ENCODE measurements around the gene ID3.

ID3 gene

DNA sequence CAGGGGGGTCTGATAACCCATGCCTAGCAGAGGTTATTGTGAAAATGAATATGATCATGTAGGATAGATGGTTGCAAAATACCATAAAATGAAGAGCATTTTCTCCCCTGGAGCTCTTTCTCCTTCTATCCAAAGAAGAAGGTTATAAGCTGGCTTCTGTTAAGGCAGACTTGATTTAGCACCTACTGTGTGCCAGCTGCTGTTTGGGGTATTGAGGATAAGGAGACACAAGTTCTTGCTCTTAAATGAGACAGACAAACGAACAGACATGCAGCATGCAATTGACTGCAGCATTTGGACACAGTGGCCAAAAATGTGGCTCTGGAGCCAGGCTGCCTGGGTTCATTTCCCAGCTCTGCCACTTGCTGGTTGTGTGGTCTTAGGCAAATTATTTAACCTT, 39.8 kb upstream of the ID3 start:
- CTCF ChIA-PET, result interaction anchor here (0.5 to 2.3 kb wide), 6 partner anchors 9 to 161 kb away, joined by 3 to 21 read pairs (median 4); no protein-coding TSS in a partner anchor
- TF ChIP-seq, protein P1, sequence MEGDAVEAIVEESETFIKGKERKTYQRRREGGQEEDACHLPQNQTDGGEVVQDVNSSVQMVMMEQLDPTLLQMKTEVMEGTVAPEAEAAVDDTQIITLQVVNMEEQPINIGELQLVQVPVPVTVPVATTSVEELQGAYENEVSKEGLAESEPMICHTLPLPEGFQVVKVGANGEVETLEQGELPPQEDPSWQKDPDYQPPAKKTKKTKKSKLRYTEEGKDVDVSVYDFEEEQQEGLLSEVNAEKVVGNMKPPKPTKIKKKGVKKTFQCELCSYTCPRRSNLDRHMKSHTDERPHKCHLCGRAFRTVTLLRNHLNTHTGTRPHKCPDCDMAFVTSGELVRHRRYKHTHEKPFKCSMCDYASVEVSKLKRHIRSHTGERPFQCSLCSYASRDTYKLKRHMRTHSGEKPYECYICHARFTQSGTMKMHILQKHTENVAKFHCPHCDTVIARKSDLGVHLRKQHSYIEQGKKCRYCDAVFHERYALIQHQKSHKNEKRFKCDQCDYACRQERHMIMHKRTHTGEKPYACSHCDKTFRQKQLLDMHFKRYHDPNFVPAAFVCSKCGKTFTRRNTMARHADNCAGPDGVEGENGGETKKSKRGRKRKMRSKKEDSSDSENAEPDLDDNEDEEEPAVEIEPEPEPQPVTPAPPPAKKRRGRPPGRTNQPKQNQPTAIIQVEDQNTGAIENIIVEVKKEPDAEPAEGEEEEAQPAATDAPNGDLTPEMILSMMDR (IDR thresholded peaks at IDR 0.05; ENCODE audit: insufficient read depth, low read length, missing control alignments), result no peak
- POLR2A ChIA-PET, result no interaction called here
- DNase-seq (ENCODE audit: low read depth, low spot score), result no peak
- no peak overlapping the region for H3K4me3 ChIP-seq (ENCODE audit: low read depth, low read length)

- TF ChIP-seq, protein P1 (IDR thresholded peaks at IDR 0.05; ENCODE audit: insufficient read depth, low read length, missing control alignments), result no peak
- ChIA-PET POLR2A (no interaction called here), CTCF (interaction anchor here (0.5 to 2.3 kb wide), 5 partner anchors 9 to 162 kb away, joined by 3 to 21 read pairs (median 4); no protein-coding TSS in a partner anchor)
- DNase-seq (ENCODE audit: low read depth, low spot score), result no peak
- H3K4me3 ChIP-seq (ENCODE audit: low read depth, low read length), result no peak overlapping the region
Measured at GRCh38 chr1:23598424-23598823, 39.1 kb upstream of the ID3 start.

DNA sequence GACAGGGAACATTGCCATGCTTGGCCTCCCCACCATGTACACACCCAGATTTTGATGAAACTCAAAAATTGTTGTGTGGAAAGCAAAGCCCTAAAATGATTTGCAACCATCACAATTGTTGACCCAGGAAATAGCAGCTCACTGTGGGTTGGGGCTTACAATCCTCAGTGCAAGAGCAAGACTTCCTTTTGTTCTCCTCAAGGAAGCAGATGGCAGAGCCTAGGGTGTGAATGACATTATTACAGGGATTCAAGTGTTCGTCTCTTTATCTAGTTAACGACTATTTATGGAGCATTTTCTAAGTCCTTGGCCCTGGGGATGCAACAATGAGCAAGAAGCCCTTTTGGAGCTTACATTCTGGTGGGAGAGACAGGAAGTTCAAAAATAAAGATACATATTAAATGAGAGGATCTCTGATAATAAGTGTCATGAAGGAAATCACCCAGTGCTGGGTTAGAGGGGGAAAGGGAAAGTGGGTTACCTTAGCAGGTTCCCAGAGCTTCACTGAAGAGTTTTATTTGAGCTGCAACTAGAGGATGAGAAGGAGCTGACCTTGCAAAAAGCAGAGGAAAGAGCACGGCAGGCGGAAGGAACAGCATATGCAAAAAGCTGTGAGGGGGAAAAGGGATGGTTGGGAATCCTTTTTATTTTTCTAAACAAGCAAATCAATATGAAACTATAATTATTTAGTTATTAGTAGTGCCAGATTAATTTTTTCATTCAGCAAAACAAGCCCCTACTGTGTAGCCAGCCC, 38.5 kb upstream of the ID3 start:
- DNase-seq (ENCODE audit: low read depth, low spot score), result no peak
- H3K4me3 ChIP-seq (ENCODE audit: low read depth, low read length), result no peak overlapping the region
- TF ChIP-seq, protein P1 (IDR thresholded peaks at IDR 0.05; ENCODE audit: insufficient read depth, low read length, missing control alignments), result no peak
- ChIA-PET POLR2A (no interaction called here), CTCF (interaction anchor here (0.8 to 2.3 kb wide), 4 partner anchors 8 to 40 kb away, joined by 3 to 21 read pairs (median 4); no protein-coding TSS in a partner anchor)

DNA sequence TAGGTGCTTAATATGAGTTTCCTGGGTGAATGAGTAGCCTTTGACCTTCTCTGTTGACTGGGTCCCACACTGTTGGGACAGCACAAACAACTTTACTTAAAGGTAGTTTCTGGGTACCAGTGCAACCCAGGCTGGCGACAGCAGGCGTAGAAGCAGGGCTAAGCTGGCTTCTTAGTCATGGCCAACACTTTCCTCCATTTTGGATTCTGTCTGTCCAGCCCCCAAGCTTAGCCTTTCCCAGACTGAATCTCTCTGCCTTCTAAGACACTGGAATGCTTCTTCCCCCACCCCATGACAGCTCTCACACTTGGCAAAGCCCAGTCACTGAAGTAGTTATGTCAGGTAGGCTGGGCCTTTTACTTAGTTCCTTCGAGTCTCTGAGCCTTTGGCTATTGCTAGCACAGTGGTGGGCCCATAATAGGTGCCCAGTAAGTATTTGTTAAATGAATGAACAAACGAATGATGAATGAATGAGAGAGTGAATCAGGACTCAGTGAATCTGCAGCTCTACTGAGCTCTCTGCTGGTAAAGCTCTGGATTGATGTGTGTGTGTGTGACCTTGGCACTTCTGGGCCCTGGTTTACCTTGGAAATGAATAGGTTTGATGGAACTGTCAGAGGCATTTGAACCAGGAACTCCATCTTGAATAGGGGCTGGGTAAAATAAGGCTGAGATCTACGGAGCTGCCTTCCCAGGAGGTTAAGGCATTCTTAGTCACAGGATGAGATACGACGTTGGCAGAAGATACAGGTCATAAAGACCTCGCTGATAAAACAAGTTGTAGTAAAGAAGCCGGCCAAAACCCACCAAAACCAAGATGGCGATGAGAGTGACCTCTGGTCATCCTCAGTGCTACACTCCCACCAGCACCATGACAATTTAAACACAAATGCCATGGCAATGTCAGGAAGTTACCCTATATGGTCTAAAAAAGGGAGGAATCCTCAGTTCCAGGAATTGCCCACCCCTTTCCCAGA, 37.4 kb upstream of the ID3 start:
- no peak for DNase-seq (ENCODE audit: low read depth, low spot score)
- no peak overlapping the region for H3K4me3 ChIP-seq (ENCODE audit: low read depth, low read length)
- ChIA-PET POLR2A (interaction anchor here (0.8 kb wide), 1 partner anchor 39 kb away, joined by 3 read pairs; no protein-coding TSS in a partner anchor), CTCF (interaction anchor here (1.1 kb wide), 1 partner anchor 23 kb away, joined by 3 read pairs; no protein-coding TSS in a partner anchor)
- TF ChIP-seq, protein P1 (IDR thresholded peaks at IDR 0.05; ENCODE audit: insufficient read depth, low read length, missing control alignments), result no peak

GRCh38 chr1:23594927-23595353, 35.6 kb upstream of the ID3 start:
- no peak overlapping the region for H3K4me3 ChIP-seq (ENCODE audit: low read depth, low read length)
- no peak for DNase-seq (ENCODE audit: low read depth, low spot score)
- ChIA-PET CTCF (no interaction called here), POLR2A (no interaction called here)
- TF ChIP-seq, protein P1 (IDR thresholded peaks at IDR 0.05; ENCODE audit: insufficient read depth, low read length, missing control alignments), result no peak
